Lower leg skin (tissue), 3 donors: ENCODE measurements around the gene CDH15.

Experiments
- POLR2A ChIP-seq, 2 donors: fragments of 450-650 bp; IDR thresholded peaks; one replicate each; pipeline ENCODE4 v1.6.1; 2016 to 2017; ENCODE audit warnings: antibody characterized with exemption in 2 of 2, mild to moderate bottlenecking in 1 of 2, moderate library complexity in 1 of 2
- TF ChIP-seq, protein P1 (sequence below), 3 donors: fragments of 450-650 bp; IDR thresholded peaks; one replicate each; pipeline ENCODE4 v1.5.1; 2016; ENCODE audit warnings: antibody characterized with exemption in 3 of 3, mild to moderate bottlenecking in 3 of 3, moderate library complexity in 2 of 3

DNA sequence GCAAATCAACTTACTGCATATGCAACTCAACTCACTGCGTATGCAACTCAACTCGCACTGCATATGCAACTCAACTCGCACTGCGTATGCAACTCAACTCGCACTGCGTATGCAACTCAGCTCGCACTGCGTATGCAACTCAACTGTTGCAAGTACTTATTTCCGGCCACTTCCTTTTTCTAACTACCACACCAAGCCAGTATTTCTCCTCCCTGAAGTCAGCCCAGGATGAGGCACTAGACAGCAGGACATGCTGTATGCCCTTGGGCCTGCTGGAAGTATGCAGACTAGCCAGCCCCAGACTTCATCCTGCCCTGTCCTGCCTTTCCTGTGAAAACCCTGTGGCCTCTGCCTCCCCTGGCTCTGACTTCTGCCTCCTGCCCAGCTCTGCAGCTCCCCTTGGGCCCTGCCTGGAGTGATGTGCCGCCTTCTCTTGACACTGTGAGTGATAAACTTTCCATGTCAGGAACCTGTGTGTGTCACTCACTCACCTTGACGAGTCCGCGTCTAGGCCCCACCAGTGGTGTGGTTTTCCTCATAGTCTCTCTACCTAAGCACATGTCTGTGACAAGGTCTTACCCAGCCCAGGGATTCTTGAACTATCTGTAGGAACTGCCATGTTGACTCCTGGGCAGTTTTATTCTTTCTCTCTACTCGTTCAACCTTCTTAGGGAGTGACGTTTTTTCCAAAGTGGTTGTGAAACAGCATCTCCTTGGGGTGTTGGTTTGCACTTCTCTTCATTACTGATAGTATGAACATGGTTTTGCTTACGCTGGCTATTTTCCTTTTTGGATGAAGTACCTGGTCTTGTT is 62.3 kb downstream of the CDH15 start:
- TF ChIP-seq, protein P1, sequence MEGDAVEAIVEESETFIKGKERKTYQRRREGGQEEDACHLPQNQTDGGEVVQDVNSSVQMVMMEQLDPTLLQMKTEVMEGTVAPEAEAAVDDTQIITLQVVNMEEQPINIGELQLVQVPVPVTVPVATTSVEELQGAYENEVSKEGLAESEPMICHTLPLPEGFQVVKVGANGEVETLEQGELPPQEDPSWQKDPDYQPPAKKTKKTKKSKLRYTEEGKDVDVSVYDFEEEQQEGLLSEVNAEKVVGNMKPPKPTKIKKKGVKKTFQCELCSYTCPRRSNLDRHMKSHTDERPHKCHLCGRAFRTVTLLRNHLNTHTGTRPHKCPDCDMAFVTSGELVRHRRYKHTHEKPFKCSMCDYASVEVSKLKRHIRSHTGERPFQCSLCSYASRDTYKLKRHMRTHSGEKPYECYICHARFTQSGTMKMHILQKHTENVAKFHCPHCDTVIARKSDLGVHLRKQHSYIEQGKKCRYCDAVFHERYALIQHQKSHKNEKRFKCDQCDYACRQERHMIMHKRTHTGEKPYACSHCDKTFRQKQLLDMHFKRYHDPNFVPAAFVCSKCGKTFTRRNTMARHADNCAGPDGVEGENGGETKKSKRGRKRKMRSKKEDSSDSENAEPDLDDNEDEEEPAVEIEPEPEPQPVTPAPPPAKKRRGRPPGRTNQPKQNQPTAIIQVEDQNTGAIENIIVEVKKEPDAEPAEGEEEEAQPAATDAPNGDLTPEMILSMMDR (IDR thresholded peaks at IDR 0.05), result no peak
- TF ChIP-seq POLR2A (IDR thresholded peaks at IDR 0.05), result no peak
